Suppressor macrophage treated with lipopolysaccharide for 4 hours (primary cell): ENCODE results near the gene P3H1.
A peak's percentile ranks its signal among the peaks of the same experiment; 100 is the strongest.
"Not testable (repeated sequence)": the region's sequence is repeated elsewhere in the genome, so short reads cannot be mapped to it uniquely, and the experiment has no call there.

ENCODE experiments used
- DNase-seq: peaks from one replicate; pipeline ENCODE4 v3.0.0-alpha.2; 2020

Gene P3H1

GRCh38 chr1:42723511-42723910, 43.3 kb downstream of the P3H1 start:
- peak; percentile 25 for DNase-seq

- not testable (repeated sequence) for DNase-seq
These were observed 44.4 kb downstream of the P3H1 start for GRCh38 chr1:42722403-42722802.

GRCh38 chr1:42721926-42722325, 44.9 kb downstream of the P3H1 start:
- no peak for DNase-seq

GRCh38 chr1:42720868-42721267, 46.0 kb downstream of the P3H1 start:
- DNase-seq: no peak

GRCh38 chr1:42714441-42714840, 52.4 kb downstream of the P3H1 start:
- not testable (repeated sequence) for DNase-seq

- DNase-seq: no peak
These were observed 53.5 kb downstream of the P3H1 start for GRCh38 chr1:42713293-42713692.

GRCh38 chr1:42712808-42713207, 54.0 kb downstream of the P3H1 start:
- DNase-seq: not testable (repeated sequence)

- DNase-seq: no peak
These were observed 62.9 kb downstream of the P3H1 start for GRCh38 chr1:42703888-42704464.

GRCh38 chr1:42700006-42700405, 66.8 kb downstream of the P3H1 start:
- no peak for DNase-seq

- DNase-seq: no peak
These were observed 68.6 kb downstream of the P3H1 start for GRCh38 chr1:42698081-42698813.
